ENCODE measurements around the gene RNF213. TPM values are rescaled to one million over a fixed set of nuclear protein-coding genes. Genes with fewer than 3 reads are reported as not detected.

RNF213 gene
- total RNA-seq, 1 experiment from 2014 or later = 61.4 TPM

DNA sequence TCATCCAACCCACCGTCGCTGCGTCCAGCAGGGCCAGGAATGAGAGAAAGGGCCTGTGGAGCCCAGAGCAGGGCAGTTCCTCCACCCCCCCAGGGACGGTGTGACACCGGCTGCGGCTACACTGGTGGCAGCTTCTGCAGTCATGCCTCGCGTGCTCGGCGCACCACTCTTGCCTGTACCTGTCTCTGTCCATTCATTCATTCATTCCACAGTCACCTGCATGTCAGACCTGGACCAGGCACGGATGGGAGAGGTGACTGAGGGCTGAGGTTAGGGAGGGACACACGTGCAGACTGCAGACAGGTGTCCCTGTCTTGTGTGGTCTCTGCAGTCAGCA, 181.6 kb downstream of the RNF213 start:
- no peak for DNase-seq
- no peak overlapping the region for H3K4me3 ChIP-seq (ENCODE audit: low read depth, low read length)
- intact Hi-C loops (cut with micrococcal nuclease; ENCODE audit: unreplicated experiment) = no loop called here
- H3K36me3 ChIP-seq (ENCODE audit: control insufficient read depth, insufficient read depth, low read length) = no peaks in the 10 kb centered on the region
- Mint-ChIP-seq H3K9me3 (ENCODE audit: unreplicated experiment) (no peaks in the 10 kb centered on the region), H3K4me1 (ENCODE audit: low read depth, unreplicated experiment) (no peaks in the 10 kb centered on the region), H3K27me3 (ENCODE audit: insufficient read depth, unreplicated experiment) (peaks cover 21% of the 10 kb centered on the region), H3K27ac (ENCODE audit: unreplicated experiment) (no peak overlapping the region), H3K4me3 (ENCODE audit: unreplicated experiment) (no peak overlapping the region), H3K36me3 (ENCODE audit: insufficient read depth, unreplicated experiment) (no peaks in the 10 kb centered on the region)
- ChIA-PET CTCF (interaction anchor here (0.6 kb wide), 1 partner anchor 181 kb away, joined by 4 read pairs; no protein-coding TSS in a partner anchor), POLR2A (no interaction called here)
- no peaks in the 10 kb centered on the region for H3K9me3 ChIP-seq
- H3K27me3 ChIP-seq (replicated peaks; ENCODE audit: control insufficient read depth, insufficient read depth, low read length) = no peaks in the 10 kb centered on the region; the same call in none of the 2 replicates
- TF ChIP-seq, protein P1, sequence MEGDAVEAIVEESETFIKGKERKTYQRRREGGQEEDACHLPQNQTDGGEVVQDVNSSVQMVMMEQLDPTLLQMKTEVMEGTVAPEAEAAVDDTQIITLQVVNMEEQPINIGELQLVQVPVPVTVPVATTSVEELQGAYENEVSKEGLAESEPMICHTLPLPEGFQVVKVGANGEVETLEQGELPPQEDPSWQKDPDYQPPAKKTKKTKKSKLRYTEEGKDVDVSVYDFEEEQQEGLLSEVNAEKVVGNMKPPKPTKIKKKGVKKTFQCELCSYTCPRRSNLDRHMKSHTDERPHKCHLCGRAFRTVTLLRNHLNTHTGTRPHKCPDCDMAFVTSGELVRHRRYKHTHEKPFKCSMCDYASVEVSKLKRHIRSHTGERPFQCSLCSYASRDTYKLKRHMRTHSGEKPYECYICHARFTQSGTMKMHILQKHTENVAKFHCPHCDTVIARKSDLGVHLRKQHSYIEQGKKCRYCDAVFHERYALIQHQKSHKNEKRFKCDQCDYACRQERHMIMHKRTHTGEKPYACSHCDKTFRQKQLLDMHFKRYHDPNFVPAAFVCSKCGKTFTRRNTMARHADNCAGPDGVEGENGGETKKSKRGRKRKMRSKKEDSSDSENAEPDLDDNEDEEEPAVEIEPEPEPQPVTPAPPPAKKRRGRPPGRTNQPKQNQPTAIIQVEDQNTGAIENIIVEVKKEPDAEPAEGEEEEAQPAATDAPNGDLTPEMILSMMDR (IDR thresholded peaks at IDR 0.05; ENCODE audit: insufficient read depth in 1 of 2, low read depth in 1 of 2, low read length in 1 of 2, severe bottlenecking in 1 of 2, unreplicated experiment in 1 of 2) = no peak
- no peaks in the 10 kb centered on the region for H3K4me1 ChIP-seq
- BruUV-seq (replicated peaks) = no TSS peak

DNA sequence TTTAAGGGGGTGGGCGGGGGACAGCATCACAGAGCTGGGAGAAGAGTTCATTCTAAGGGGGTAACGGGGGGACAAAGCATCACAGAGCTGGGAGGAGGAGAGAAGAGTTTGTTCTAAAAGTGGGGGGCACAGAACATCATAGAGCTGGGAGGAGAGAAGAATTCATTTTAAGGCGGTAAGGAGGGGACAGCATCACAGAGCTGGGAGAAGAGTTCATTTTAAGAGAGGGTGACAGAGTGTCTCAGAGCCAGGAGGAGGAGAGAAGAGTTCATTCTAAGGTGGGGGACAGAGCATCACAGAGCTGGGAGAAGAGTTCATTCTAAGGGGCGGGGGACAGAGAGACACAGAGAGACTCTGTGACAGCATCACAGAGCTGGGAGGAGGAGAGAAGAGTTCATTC, 182.1 kb downstream of the RNF213 start:
- TF ChIP-seq, protein P1 (IDR thresholded peaks at IDR 0.05; ENCODE audit: insufficient read depth in 1 of 2, low read depth in 1 of 2, low read length in 1 of 2, severe bottlenecking in 1 of 2, unreplicated experiment in 1 of 2) = no peak
- Mint-ChIP-seq H3K9me3 (ENCODE audit: unreplicated experiment) (no peaks in the 10 kb centered on the region), H3K4me1 (ENCODE audit: low read depth, unreplicated experiment) (no peaks in the 10 kb centered on the region), H3K27ac (ENCODE audit: unreplicated experiment) (no peak overlapping the region), H3K36me3 (ENCODE audit: insufficient read depth, unreplicated experiment) (no peaks in the 10 kb centered on the region), H3K4me3 (ENCODE audit: unreplicated experiment) (no peak overlapping the region), H3K27me3 (ENCODE audit: insufficient read depth, unreplicated experiment) (peaks cover 20% of the 10 kb centered on the region)
- Histone ChIP-seq H3K9me3 (no peaks in the 10 kb centered on the region), H3K36me3 (ENCODE audit: control insufficient read depth, insufficient read depth, low read length) (no peaks in the 10 kb centered on the region), H3K4me1 (no peaks in the 10 kb centered on the region), H3K4me3 (ENCODE audit: low read depth, low read length) (no peak overlapping the region), H3K27me3 (replicated peaks; ENCODE audit: control insufficient read depth, insufficient read depth, low read length) (no peaks in the 10 kb centered on the region; the same call in none of the 2 replicates)
- ChIA-PET CTCF (interaction anchor here (0.6 kb wide), 1 partner anchor 181 kb away, joined by 4 read pairs; no protein-coding TSS in a partner anchor), POLR2A (no interaction called here)
- no peak for DNase-seq
- intact Hi-C loops (cut with micrococcal nuclease; ENCODE audit: unreplicated experiment) = no loop called here
- BruUV-seq (replicated peaks) = no TSS peak

DNA sequence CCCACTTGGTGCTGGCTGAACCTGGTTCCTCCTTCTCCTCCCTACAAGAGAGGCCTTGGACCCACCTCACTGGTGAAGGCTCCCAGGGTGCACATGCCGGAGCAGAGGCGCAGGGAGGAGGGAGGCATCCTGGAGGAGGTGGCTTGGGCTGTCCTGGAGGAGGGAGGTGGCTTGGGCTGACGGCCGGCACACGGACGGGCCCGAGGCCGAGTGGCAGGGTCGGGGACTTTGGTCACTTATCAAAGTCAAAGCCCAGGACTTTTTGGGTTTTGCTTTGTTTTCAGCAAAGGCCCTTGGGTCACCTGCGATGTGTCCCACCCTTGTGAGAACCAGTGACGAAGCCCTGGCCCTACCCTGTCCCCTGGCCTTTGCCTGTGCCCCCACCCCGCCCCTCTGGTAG, 182.8 kb downstream of the RNF213 start:
- Mint-ChIP-seq H3K27me3 (ENCODE audit: insufficient read depth, unreplicated experiment) (peaks cover 17% of the 10 kb centered on the region), H3K9me3 (ENCODE audit: unreplicated experiment) (no peaks in the 10 kb centered on the region), H3K36me3 (ENCODE audit: insufficient read depth, unreplicated experiment) (no peaks in the 10 kb centered on the region), H3K4me1 (ENCODE audit: low read depth, unreplicated experiment) (no peaks in the 10 kb centered on the region), H3K4me3 (ENCODE audit: unreplicated experiment) (no peak overlapping the region), H3K27ac (ENCODE audit: unreplicated experiment) (no peak overlapping the region)
- no peak overlapping the region for H3K4me3 ChIP-seq (ENCODE audit: low read depth, low read length)
- H3K4me1 ChIP-seq = no peaks in the 10 kb centered on the region
- CTCF ChIA-PET = no interaction called here
- POLR2A ChIA-PET = no interaction called here
- BruUV-seq (replicated peaks) = no TSS peak
- intact Hi-C loops (cut with micrococcal nuclease; ENCODE audit: unreplicated experiment) = no loop called here
- H3K36me3 ChIP-seq (ENCODE audit: control insufficient read depth, insufficient read depth, low read length) = no peaks in the 10 kb centered on the region
- no peaks in the 10 kb centered on the region; the same call in none of the 2 replicates for H3K27me3 ChIP-seq (replicated peaks; ENCODE audit: control insufficient read depth, insufficient read depth, low read length)
- no peaks in the 10 kb centered on the region for H3K9me3 ChIP-seq
- no peak for DNase-seq
- TF ChIP-seq, protein P1 (IDR thresholded peaks at IDR 0.05; ENCODE audit: insufficient read depth in 1 of 2, low read depth in 1 of 2, low read length in 1 of 2, severe bottlenecking in 1 of 2, unreplicated experiment in 1 of 2) = no peak

Measured in Caco-2 (cell line).